OCI-LY3 (cell line): ENCODE results near the gene PTGS2.

ENCODE experiments used
- H2AFZ ChIP-seq: fragments of 200-600, 300-600 bp; shearing (Covaris generic); 2 replicates; pipeline ENCODE4 v1.6.0; 2014; ENCODE audit warnings: antibody characterized with exemption, low read depth, low read length
- H3K27ac ChIP-seq: fragments of 200-600, 300-600 bp; sonication (generic); 2 replicates; pipeline ENCODE4 v1.5.1; 2014; ENCODE audit warnings: mild to moderate bottlenecking, low read length, moderate library complexity, mixed read lengths
- H3K27me3 ChIP-seq: fragments of 200-600, 300-600 bp; sonication (generic); 2 replicates; pipeline ENCODE4 v1.6.1; 2014; ENCODE audit warnings: low read depth, low read length, mixed read lengths
- H3K36me3 ChIP-seq: fragments of 200-600, 300-600 bp; sonication (generic); replicated peaks from 2 replicates; pipeline ENCODE3; 2014; ENCODE audit warnings: low read depth, low read length, mixed read lengths
- H3K4me1 ChIP-seq: fragments of 300-600, 200-600 bp; sonication (generic); 2 replicates; pipeline ENCODE4 v1.6.1; 2014; ENCODE audit warnings: low read length, mixed read lengths
- H3K4me2 ChIP-seq: fragments of 200-600, 300-600 bp; sonication (generic); 2 replicates; pipeline ENCODE4 v1.6.1; 2014; ENCODE audit warnings: low read length, mixed read lengths
- H3K4me3 ChIP-seq: fragments of 300-600, 200-600 bp; sonication (generic); 2 replicates; pipeline ENCODE4 v1.5.1; 2014; ENCODE audit warnings: antibody characterized with exemption, mild to moderate bottlenecking, low read length, moderate library complexity
- H3K79me2 ChIP-seq: fragments of 300-600, 200-600 bp; shearing (Covaris generic); 2 replicates; pipeline ENCODE4 v1.6.1; 2014; ENCODE audit warnings: mild to moderate bottlenecking, low read length, mixed read lengths
- H3K9ac ChIP-seq: fragments of 300-600, 200-600 bp; shearing (Covaris generic); 2 replicates; pipeline ENCODE4 v1.6.0; 2014; ENCODE audit warnings: mild to moderate bottlenecking, low read length, moderate library complexity
- H3K9me3 ChIP-seq: fragments of 200-600, 300-600 bp; shearing (Covaris generic); 2 replicates; pipeline ENCODE4 v1.6.1; 2014; ENCODE audit warnings: low read length, mixed read lengths; ENCODE audit not compliant: insufficient read depth
- H4K20me1 ChIP-seq: fragments of 200-600, 300-600 bp; sonication (generic); 2 replicates; pipeline ENCODE4 v1.6.1; 2016; ENCODE audit warnings: low read length, mixed read lengths; ENCODE audit not compliant: insufficient read depth
- CTCF ChIP-seq: fragments of 200-600, 300-600 bp; sonication (generic); IDR thresholded peaks from 2 replicates; pipeline ENCODE4 v1.5.1; 2014; ENCODE audit warnings: antibody characterized with exemption, low read length, low read depth
- EZH2phosphoT487 ChIP-seq: fragments of 200-600 bp; shearing (Covaris generic); IDR thresholded peaks from 2 replicates; pipeline ENCODE4 v1.6.1; 2018; ENCODE audit warnings: antibody characterized with exemption, mixed run types, low read depth

Gene PTGS2

GRCh38 chr1:186636786-186637185, 43.4 kb downstream of the PTGS2 start:
- Histone ChIP-seq H3K4me2 (no peak overlapping the region), H2AFZ (no peak overlapping the region), H3K4me1 (no peaks in the 10 kb centered on the region), H3K27me3 (no peaks in the 10 kb centered on the region), H4K20me1 (no peaks in the 10 kb centered on the region), H3K9ac (no peak overlapping the region), H3K9me3 (no peaks in the 10 kb centered on the region; the same call in 1 of the 2 replicates), H3K79me2 (no peaks in the 10 kb centered on the region), H3K27ac (no peak overlapping the region), H3K4me3 (no peak overlapping the region), H3K36me3 (no peaks in the 10 kb centered on the region)
- TF ChIP-seq CTCF (no peak), EZH2phosphoT487 (no peak)

GRCh38 chr1:186634511-186634910, 45.7 kb downstream of the PTGS2 start:
- no peaks in the 10 kb centered on the region; the same call in 1 of the 2 replicates for H3K9me3 ChIP-seq
- no peaks in the 10 kb centered on the region for H4K20me1 ChIP-seq
- H3K4me1 ChIP-seq = no peaks in the 10 kb centered on the region
- no peak overlapping the region for H2AFZ ChIP-seq
- no peak overlapping the region for H3K4me3 ChIP-seq
- no peaks in the 10 kb centered on the region; the same call in 1 of the 2 replicates for H3K27me3 ChIP-seq
- H3K4me2 ChIP-seq = no peak overlapping the region
- no peaks in the 10 kb centered on the region for H3K79me2 ChIP-seq
- no peak overlapping the region for H3K27ac ChIP-seq
- no peak overlapping the region for H3K9ac ChIP-seq
- H3K36me3 ChIP-seq = no peaks in the 10 kb centered on the region
- TF ChIP-seq EZH2phosphoT487 = no peak
- no peak for TF ChIP-seq CTCF

- Histone ChIP-seq H3K4me1 (peaks cover 13% of the 10 kb centered on the region), H3K27ac (no peak overlapping the region), H3K9ac (no peak overlapping the region), H3K9me3 (no peaks in the 10 kb centered on the region; the same call in 1 of the 2 replicates), H3K79me2 (no peaks in the 10 kb centered on the region), H3K4me2 (no peak overlapping the region), H4K20me1 (no peaks in the 10 kb centered on the region), H3K36me3 (no peaks in the 10 kb centered on the region), H3K4me3 (no peak overlapping the region), H2AFZ (no peak overlapping the region), H3K27me3 (no peaks in the 10 kb centered on the region; the same call in 1 of the 2 replicates)
- no peak for TF ChIP-seq EZH2phosphoT487
- TF ChIP-seq CTCF = no peak
Measured at GRCh38 chr1:186633116-186633515, 47.1 kb downstream of the PTGS2 start.

- no peak overlapping the region for H3K27ac ChIP-seq
- H3K4me2 ChIP-seq = 0 out of 2 replicates have a peak overlapping the region, but pooled peaks have one; percentile 0
- peaks cover 18% of the 10 kb centered on the region for H3K4me1 ChIP-seq
- no peak overlapping the region for H3K4me3 ChIP-seq
- no peaks in the 10 kb centered on the region; the same call in 1 of the 2 replicates for H3K27me3 ChIP-seq
- H3K9ac ChIP-seq = no peak overlapping the region
- H2AFZ ChIP-seq = no peak overlapping the region
- no peaks in the 10 kb centered on the region for H4K20me1 ChIP-seq
- no peak for TF ChIP-seq CTCF
- no peak for TF ChIP-seq EZH2phosphoT487
- H3K36me3 ChIP-seq = no peaks in the 10 kb centered on the region
- no peaks in the 10 kb centered on the region for H3K9me3 ChIP-seq
- no peaks in the 10 kb centered on the region for H3K79me2 ChIP-seq
Measured at GRCh38 chr1:186629341-186629740, 50.9 kb downstream of the PTGS2 start.
